GM12873 (cell line): ENCODE measurements around the gene KLHL17.

ENCODE experiments used
- TF ChIP-seq, protein P1 (sequence below): IDR thresholded peaks from 2 replicates; pipeline ENCODE4 v1.5.1; 2012; ENCODE audit warnings: low read depth, mild to moderate bottlenecking, moderate library complexity, low read length, control low read depth; ENCODE audit not compliant: insufficient read depth; ENCODE audit errors: missing control alignments

KLHL17 gene

DNA sequence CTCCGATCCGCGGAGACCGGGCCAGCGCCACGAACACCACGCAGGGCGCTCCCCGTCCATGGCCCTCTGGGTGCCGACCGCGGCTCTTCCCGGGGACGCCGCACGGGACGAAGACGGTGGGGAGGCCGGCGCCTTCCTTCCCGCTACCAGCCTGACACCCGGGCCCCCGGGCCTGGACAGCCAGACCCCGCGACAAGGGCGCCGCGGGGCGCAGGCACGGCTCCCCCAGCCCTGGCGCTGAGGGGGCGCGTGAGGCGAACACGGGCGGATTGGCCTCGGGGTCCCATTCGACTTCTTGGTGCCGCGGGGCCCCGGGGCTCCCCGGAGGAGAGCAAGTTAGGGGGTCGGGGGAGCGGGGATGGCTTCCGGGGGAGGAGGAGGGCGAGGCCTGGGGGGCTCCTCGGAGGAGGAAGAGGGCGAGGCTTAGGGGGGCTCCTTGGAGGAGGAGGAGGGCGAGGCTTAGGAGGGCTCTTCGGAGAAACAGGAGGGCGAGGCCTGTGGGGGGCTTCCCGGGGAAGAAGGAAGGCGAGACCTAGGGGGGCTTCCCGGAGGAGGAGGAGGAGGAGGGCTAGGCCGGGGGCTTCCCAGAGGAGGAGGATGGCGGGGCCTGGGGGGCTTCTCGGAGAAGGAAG is 537 bp upstream of the KLHL17 start:
- TF ChIP-seq, protein P1, sequence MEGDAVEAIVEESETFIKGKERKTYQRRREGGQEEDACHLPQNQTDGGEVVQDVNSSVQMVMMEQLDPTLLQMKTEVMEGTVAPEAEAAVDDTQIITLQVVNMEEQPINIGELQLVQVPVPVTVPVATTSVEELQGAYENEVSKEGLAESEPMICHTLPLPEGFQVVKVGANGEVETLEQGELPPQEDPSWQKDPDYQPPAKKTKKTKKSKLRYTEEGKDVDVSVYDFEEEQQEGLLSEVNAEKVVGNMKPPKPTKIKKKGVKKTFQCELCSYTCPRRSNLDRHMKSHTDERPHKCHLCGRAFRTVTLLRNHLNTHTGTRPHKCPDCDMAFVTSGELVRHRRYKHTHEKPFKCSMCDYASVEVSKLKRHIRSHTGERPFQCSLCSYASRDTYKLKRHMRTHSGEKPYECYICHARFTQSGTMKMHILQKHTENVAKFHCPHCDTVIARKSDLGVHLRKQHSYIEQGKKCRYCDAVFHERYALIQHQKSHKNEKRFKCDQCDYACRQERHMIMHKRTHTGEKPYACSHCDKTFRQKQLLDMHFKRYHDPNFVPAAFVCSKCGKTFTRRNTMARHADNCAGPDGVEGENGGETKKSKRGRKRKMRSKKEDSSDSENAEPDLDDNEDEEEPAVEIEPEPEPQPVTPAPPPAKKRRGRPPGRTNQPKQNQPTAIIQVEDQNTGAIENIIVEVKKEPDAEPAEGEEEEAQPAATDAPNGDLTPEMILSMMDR = no peak

- TF ChIP-seq, protein P1 = no peak
Observed at GRCh38 chr1:961132-961669, 817 bp downstream of the KLHL17 start.

DNA sequence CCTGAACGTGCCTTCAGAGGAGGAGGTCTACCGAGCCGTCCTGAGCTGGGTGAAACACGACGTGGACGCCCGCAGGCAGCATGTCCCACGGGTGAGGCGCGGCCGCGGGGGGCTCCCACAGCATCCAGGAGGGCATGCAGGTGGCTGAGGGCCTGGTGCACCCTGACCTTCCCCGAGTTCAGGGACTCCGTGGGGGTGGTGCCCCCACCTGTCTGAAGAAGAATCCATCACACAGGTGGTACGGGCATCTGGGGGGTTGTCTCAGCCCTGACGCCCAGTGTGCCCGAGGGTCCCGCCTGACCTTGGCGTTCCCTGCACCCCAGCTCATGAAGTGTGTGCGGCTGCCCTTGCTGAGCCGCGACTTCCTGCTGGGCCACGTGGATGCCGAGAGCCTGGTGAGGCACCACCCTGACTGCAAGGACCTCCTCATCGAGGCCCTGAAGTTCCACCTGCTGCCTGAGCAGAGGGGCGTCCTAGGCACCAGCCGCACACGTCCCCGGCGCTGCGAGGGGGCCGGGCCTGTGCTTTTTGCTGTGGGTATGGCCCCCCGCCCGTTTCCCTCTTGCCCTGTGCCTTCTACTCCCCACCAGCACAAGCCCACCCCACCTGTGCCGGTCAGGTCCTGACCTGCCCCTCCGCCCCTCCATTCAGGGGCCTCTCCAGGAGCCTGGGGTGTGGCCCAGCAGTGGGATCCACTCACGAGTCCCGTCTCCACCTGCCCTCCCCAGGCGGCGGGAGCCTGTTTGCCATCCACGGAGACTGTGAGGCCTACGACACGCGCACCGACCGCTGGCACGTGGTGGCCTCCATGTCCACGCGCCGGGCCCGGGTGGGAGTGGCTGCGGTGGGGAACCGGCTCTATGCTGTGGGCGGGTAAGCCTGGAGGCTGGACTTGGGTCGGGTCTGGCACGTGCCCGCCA is 2.3 kb downstream of the KLHL17 start:
- TF ChIP-seq, protein P1 = no peak

DNA sequence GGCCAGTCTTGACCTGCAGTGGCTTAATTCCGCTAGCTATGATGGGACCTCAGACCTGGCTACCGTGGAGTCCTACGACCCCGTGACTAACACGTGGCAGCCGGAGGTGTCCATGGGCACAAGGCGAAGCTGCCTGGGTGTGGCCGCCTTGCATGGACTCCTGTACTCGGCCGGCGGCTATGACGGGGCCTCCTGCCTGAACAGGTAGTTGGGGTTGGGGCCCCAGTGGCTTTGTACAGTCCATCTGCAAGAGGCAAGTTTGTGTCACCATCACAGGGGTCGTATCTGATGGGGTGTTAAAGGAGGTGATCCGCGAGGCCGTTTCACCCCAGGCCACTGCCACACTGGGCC is 2.9 kb downstream of the KLHL17 start:
- TF ChIP-seq, protein P1 = no peak

GRCh38 chr1:963746-964525 is 3.6 kb downstream of the KLHL17 start:
- TF ChIP-seq, protein P1 = no peak

DNA sequence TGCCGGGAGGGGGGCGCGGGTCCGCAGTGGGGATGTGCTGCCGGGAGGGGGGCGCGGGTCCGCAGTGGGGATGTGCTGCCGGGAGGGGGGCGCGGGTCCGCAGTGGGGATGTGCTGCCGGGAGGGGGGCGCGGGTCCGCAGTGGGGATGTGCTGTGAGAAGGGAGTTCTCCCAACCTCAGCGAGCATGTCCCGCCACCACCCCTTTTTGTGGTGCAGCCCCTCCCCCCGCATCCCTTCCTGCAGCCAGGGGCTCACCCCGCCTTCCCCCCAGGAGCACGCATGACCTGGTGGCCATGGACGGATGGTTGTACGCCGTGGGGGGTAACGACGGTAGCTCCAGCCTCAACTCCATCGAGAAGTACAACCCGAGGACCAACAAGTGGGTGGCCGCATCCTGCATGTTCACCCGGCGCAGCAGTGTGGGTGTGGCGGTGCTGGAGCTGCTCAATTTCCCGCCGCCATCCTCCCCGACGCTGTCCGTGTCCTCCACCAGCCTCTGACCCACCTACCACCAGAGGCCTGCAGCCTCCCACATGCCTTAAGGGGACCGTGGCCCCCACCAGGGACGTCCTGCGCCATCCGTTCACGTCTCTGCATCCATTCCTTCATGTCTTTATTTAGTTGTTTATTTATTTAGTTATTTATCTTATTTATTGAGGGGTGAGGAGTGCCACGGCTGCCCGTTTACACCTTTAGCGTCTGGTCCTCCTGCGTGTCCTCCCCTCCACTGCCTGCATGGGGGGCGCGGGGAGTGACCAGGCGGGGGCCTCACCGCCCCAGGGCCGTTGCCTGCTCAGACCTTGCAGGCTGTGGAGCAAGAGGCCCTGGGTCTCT is 4.5 kb downstream of the KLHL17 start:
- TF ChIP-seq, protein P1 = no peak
